Occipital lobe (tissue), 2 donors: ENCODE results near the gene CNTNAP2. TPM values are rescaled to one million over a fixed set of nuclear protein-coding genes. Genes with fewer than 3 reads are reported as not detected.

Source experiments
- DNase-seq: peaks from one replicate; lab custom pipeline; 2025; lab: John Stamatoyannopoulos, UW
- total RNA-seq: library from RNA; depleted of rRNA; stranded (reverse); fragments of >200 nt; gene quantifications from one replicate; pipeline ENCODE4 v1.2.3, GENCODE V29; 2014

Gene CNTNAP2
- total RNA-seq, 1 donor from 2014 or later, result 37.3 TPM

- no peak for DNase-seq
Measured at GRCh38 chr7:146290746-146291145, 174.1 kb downstream of the CNTNAP2 start.

GRCh38 chr7:146291900-146292299 is 175.3 kb downstream of the CNTNAP2 start:
- DNase-seq, result no peak

DNA sequence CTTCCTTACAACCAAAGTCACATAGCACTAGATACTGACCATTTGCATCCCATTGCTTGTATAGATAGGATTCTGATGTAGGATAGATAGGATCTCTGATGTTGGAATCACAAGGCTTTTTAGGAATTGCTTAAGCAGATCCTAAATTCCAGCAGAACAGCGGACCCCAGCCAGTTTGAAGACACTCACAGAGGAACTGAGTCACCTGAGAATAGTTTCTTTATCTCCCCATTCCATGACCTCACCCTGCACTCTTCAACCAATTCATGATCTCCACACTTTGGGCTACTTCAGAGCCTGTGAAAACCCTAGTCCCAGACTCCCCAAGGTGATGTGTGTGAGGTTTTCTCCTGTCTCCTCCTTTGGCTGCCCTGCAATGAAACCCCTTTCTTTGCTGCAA is 179.4 kb downstream of the CNTNAP2 start:
- no peak for DNase-seq

- no peak for DNase-seq
Measured at GRCh38 chr7:146314962-146315361, 198.4 kb downstream of the CNTNAP2 start.

GRCh38 chr7:146319629-146320028 is 203.0 kb downstream of the CNTNAP2 start:
- no peak for DNase-seq

DNA sequence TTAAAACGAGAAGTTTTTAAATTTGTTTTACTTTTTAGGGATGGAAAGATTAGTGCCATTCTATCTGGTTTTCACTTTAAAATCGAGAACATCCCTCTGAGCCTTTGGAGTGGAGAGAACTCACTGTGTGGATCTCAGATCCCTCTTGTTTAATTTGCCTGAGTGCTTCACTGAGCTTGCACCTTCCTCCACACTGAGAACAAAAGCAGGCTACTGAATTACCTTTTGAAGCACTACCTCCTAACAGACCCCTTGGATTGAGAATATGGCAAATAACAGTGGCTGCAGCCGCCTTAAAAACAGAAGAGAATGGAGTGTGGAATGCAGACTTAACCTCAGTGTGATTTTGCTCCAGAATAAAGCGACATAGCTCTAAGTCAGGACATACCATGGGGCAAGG is 204.7 kb downstream of the CNTNAP2 start:
- DNase-seq, result no peak

DNA sequence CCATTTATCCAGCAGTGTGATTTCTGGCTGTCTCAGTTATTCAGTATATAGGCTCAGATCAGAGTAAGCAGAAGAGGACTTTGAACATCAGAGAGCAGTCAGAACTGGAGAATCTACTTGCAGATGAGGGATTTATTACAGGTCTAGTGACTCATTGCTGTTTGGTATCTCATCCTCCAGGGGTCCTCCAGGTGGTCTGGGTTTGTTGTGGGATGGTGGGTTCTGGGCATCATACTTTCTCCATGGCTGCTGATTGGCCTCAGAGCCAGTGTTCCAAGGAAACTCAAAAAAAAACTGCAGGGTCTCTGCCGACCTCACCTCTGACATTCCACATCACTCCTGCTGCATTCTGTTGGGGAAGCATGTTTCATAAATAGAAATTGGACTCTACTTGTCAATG is 214.8 kb downstream of the CNTNAP2 start:
- DNase-seq, result no peak

DNA sequence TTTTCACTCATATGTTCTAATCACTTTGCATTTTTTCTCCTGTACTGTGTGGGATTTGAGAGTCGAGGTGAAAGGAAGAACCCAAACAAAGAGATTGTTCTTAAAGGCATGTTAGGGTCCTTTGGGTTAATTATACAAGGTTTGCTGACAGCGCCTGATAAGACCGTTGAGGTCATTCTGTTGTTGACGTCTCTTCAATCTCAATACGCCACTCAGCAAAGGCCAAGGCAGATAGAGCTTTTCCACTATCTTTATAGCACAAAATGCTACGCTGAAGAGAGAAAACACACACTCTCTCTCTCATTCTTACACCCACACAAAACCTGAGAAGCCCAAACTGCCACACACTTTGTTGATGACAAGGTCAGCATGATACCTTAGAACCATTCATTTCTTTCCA is 228.7 kb downstream of the CNTNAP2 start:
- DNase-seq, result no peak

GRCh38 chr7:146346096-146346495 is 229.5 kb downstream of the CNTNAP2 start:
- DNase-seq, result no peak

DNA sequence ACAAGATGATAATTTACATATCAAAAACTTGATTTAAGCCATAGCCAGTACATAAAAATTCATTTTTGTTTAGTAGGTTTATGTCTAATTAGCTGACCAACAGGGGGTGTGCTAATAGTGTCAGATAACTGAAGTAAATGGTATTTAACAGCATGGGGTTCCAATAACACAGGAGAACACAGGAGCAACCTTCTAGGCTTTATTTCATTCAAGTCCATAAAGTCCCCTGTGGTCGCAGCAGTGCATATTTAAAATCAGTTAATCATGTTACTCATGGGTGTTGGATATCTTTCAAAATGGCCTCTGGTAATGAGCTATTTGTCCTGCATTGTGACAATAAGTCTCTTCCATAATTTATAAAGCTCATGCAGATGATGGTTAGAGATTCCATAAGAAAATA is 238.6 kb downstream of the CNTNAP2 start:
- no peak for DNase-seq

- no peak for DNase-seq
Measured at GRCh38 chr7:146359176-146359575, 242.6 kb downstream of the CNTNAP2 start.

- no peak for DNase-seq
Measured at GRCh38 chr7:146366938-146367337, 250.3 kb downstream of the CNTNAP2 start.

DNA sequence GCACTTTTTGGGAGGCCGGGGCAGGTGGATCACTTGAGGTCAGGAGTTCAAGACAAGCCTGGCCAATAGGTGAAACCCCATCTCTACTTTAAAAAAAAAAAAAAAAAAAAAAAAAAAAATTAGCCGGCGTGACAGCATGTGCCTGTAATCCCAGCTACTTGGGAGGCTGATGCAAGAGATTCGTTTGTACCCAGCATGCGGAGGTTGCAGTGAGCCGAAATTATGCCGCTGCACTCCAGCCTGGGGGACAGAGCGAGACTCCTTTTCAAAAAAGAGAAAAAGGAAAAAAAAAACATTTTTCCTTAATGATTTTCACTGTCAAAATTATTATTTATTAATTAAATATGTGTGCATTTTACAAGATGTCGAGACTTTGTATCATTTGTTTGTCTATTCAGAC is 253.6 kb downstream of the CNTNAP2 start:
- no peak for DNase-seq

DNA sequence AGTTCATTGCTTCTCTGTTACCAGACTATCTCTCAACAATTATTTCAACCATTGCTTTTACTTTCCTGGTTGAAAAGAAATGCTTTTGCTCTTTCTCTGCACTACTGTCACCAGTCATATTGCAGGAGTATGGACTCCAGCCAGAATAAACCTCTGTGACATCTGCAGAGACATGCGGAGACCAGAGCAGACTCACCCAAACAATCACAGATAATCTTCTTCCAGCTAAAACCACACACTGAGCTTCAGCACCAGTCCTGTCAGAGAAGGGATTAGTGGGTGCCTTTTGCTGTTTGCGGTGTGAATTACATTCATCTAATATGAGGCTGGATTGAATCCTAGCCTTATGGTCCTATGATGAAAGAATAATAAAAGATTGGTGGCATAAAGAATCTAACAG is 258.6 kb downstream of the CNTNAP2 start:
- DNase-seq, result no peak

GRCh38 chr7:146378196-146378595 is 261.6 kb downstream of the CNTNAP2 start:
- no peak for DNase-seq

GRCh38 chr7:146387140-146387539 is 270.5 kb downstream of the CNTNAP2 start:
- no peak for DNase-seq

- no peak for DNase-seq
Measured at GRCh38 chr7:146388928-146389327, 272.3 kb downstream of the CNTNAP2 start.

GRCh38 chr7:146393346-146393745 is 276.7 kb downstream of the CNTNAP2 start:
- DNase-seq, result no peak

GRCh38 chr7:146397141-146397540 is 280.5 kb downstream of the CNTNAP2 start:
- DNase-seq, result no peak

- no peak for DNase-seq
Measured at GRCh38 chr7:146401939-146402338, 285.3 kb downstream of the CNTNAP2 start.

GRCh38 chr7:146405737-146406136 is 289.1 kb downstream of the CNTNAP2 start:
- no peak for DNase-seq

DNA sequence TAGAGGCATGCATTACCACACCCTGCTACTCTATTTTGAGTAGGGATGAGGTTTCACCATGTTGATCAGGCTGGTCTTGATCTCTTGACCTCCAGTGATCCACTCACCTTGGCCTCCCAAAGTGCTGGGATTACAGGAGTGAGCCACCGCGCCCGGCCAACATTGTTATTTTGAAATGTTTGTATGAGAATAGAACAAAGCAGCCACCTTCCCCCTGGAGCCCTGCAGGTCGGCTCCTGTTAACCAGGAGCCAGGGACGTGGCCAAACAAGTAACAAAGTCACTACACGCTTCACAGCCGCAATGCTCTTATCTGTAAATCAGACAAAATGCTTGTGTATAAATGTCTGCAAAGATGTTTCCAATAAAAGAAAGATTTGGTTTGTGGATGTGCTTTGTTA is 295.4 kb downstream of the CNTNAP2 start:
- DNase-seq, result no peak

DNA sequence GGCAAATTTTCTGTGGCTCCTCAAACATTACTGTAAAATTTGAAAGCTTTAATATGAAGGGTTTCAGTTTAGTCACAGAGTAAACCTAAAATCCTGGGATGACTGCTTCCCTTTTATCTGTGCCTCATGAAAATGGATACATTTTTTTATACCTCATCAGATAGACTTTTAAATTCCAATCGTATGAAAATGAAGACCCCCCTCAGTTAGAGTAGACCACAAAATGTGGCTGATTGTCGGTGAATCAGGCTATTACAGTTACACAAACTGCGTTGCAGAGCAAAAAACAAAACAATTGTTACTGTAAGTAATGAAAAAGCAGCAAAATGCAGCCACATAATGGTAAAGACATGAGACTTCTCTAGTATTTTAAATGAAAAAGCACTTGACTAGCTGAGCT is 296.2 kb downstream of the CNTNAP2 start:
- DNase-seq, result no peak

- no peak for DNase-seq
Measured at GRCh38 chr7:146414373-146414772, 297.8 kb downstream of the CNTNAP2 start.

- DNase-seq, result no peak
Measured at GRCh38 chr7:146414937-146415336, 298.3 kb downstream of the CNTNAP2 start.
